GM19372 (cell line): ENCODE measurements around the gene DNAH9.

Experiments used
- ATAC-seq: cut with Tn5 transposase; IDR thresholded peaks from one replicate; pipeline ENCODE4 v1.9.1; 2021; ENCODE audit warnings: mild to moderate bottlenecking, low read depth, moderate library complexity; ENCODE audit not compliant: unreplicated experiment

DNAH9 gene, protein sequence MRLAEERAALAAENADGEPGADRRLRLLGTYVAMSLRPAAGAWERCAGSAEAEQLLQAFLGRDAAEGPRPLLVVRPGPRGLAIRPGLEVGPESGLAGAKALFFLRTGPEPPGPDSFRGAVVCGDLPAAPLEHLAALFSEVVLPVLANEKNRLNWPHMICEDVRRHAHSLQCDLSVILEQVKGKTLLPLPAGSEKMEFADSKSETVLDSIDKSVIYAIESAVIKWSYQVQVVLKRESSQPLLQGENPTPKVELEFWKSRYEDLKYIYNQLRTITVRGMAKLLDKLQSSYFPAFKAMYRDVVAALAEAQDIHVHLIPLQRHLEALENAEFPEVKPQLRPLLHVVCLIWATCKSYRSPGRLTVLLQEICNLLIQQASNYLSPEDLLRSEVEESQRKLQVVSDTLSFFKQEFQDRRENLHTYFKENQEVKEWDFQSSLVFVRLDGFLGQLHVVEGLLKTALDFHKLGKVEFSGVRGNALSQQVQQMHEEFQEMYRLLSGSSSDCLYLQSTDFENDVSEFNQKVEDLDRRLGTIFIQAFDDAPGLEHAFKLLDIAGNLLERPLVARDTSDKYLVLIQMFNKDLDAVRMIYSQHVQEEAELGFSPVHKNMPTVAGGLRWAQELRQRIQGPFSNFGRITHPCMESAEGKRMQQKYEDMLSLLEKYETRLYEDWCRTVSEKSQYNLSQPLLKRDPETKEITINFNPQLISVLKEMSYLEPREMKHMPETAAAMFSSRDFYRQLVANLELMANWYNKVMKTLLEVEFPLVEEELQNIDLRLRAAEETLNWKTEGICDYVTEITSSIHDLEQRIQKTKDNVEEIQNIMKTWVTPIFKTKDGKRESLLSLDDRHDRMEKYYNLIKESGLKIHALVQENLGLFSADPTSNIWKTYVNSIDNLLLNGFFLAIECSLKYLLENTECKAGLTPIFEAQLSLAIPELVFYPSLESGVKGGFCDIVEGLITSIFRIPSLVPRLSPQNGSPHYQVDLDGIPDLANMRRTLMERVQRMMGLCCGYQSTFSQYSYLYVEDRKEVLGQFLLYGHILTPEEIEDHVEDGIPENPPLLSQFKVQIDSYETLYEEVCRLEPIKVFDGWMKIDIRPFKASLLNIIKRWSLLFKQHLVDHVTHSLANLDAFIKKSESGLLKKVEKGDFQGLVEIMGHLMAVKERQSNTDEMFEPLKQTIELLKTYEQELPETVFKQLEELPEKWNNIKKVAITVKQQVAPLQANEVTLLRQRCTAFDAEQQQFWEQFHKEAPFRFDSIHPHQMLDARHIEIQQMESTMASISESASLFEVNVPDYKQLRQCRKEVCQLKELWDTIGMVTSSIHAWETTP (N-terminal part only)

GRCh38 chr17:11598274-11599221, at the start of gene DNAH9:
TSS of gene DNAH9 (plus strand) at chr17:11598470. CDS start at chr17:11598499, 29 bp downstream.
- ATAC-seq, result no peak

DNA sequence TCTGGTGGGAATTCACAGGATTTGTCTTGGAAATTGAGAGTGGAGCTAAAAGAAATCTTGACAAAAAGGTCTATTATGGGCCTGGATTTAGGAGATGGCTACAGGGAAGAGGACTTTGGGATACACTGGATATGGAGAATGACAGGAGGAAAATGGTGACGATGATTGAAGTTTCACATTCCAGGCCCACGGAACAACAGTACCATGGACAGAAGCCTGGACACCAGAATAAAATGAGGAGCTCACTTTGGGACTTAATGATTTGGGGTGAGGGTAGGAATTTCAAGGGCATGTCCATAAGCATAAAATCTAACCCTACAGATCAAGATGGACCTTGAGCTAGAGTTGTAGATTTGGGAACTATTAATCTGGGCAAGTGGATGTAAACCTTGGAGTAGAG, 47.8 kb upstream of the DNAH9 start:
- ATAC-seq, result no peak

- ATAC-seq, result no peak
Observed at GRCh38 chr17:11551442-11551841, 46.8 kb upstream of the DNAH9 start.

- no peak for ATAC-seq
Observed at GRCh38 chr17:11553135-11553534, 45.1 kb upstream of the DNAH9 start.

GRCh38 chr17:11554042-11554441, 44.2 kb upstream of the DNAH9 start:
- ATAC-seq, result no peak

DNA sequence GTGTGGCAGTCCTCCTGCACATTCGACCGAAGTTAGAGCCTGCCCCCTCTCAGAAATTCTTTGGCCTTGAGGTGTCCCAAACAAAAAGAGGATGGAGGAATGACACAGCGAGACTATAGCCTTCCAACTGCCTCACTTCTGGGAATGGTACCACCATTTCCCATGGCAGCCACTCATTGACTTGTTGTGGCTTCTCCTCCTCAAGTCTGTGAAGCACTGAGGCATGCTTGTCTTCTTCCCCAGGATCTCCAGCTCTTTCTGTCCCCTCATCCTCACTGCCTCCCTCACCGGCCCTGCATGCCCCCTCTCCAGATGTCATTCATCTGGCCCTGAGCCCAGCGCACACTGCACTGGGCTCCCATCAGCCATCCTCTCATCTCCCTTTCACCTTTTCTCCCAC, 43.7 kb upstream of the DNAH9 start:
- no peak for ATAC-seq

DNA sequence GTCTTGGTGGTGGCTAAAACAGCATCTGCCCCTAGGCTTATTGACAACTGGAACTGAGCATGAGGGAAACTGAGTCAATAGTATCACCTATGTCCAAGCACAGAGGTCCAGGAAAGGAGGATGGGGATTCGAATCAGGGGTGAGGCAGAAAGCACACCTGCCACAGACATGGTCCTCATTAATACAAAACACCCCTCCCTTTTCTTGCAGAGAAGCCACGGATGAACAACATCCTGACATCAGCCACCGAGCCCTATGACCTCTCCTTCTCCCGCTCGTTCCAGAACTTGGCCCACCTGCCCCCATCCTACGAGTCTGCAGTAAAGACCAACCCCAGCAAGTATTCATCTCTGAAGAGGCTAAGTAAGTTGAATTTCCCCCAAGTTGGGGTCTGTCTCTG, 42.7 kb upstream of the DNAH9 start:
- ATAC-seq, result no peak

DNA sequence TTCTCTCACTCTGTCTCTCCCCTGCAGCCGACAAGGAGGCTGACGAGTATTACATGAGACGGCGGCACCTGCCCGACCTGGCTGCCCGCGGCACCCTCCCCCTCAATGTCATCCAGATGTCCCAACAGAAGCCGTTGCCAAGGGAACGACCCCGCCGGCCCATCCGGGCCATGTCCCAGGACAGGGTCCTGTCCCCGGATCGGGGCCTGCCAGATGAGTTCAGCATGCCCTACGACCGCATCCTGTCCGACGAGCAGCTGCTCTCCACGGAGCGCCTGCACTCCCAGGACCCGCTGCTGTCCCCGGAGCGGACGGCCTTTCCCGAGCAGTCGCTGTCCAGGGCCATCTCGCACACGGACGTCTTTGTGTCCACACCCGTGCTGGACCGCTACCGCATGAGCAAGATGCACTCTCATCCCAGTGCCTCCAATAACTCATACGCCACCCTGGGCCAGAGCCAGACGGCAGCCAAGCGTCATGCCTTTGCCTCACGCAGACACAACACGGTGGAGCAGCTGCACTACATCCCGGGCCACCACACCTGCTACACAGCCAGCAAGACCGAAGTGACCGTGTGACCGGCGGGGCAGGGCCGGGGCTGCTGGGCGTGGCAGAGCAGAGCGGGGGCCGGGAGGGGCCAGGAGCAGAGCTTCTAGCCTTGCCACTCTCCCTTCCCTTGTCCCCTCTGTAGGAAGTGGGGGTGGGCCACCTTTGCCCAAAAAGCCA, 40.4 kb upstream of the DNAH9 start:
- no peak for ATAC-seq

- ATAC-seq, result no peak
Observed at GRCh38 chr17:11558681-11559234, 39.5 kb upstream of the DNAH9 start.

- no peak for ATAC-seq
Observed at GRCh38 chr17:11559601-11560000, 38.7 kb upstream of the DNAH9 start.

DNA sequence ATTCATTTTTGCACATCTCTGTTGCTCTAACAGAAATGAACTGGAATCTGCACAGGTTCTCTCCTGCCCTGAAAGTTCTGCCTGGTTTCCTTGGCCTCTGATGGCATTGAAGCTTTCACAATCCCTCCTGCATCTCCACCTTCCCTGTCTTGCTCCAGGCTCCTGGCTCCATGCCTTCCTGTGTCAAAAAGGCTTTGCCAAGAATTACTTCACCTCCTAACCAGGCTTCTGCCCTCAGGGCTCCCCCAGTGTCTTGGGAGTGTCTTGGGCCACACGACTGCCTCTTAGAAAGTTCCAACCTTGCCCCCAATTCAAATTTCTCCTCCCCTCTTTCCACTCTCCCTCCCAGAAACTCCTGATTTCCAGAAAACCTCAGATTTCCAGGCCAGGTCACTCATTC, 37.0 kb upstream of the DNAH9 start:
- ATAC-seq, result no peak

DNA sequence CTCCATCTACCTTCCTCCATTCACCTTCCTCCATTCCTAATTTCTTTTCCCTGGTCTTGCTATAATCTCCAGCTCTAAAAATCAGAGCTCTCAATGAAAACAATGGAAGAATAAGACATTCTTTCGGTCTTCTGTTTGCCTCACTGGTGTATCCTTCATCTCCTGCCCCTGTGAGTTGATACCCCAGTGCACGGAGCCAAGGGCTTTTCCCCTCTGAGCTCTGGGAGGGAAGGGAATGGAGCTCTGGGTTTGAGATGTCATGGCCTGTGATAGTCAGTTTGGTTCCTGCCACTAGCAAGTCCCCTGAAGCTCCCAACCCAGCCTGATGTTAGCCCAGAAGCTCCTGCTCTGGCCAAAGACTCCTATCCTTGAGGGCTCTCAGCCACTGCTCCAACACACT, 36.6 kb upstream of the DNAH9 start:
- ATAC-seq, result no peak

DNA sequence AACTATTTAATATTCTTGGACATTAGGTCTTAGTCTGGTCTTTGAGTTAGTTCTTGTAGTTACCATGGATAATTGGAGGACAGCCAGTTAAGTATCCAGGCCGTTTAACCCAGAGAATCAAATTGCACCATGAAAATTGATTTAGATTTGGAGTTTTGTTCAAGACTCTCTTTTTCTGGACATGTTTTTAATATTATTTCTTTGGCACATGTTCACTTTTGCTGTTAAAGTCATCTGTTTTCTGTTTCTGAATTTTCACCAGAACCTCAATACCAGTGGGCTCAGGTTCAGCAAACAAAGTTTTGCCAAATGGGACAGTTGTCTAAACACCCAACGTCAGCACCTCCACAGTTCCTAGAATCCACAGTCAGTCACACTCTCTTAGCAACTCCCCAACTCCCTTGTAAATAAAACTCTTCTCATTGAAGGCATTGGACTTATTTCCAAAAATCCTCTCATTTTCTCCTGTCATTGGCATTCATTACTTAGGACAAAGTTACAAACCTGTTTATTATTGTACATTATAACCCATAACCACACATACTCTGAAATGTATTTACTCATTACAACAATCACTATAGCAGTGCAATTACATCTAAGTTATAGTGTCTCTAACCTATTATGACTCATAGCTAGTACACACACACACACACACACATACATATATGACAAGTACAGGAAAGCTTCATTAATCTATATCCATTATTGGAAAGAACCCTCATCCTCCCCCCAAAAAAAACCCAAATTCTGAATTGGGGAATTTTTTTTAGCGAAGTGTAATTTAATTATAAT, 33.5 kb upstream of the DNAH9 start:
- ATAC-seq, result no peak

- ATAC-seq, result no peak
Observed at GRCh38 chr17:11565591-11565990, 32.7 kb upstream of the DNAH9 start.

- no peak for ATAC-seq
Observed at GRCh38 chr17:11578998-11579397, 19.3 kb upstream of the DNAH9 start.

GRCh38 chr17:11580677-11581076, 17.6 kb upstream of the DNAH9 start:
- ATAC-seq, result no peak

DNA sequence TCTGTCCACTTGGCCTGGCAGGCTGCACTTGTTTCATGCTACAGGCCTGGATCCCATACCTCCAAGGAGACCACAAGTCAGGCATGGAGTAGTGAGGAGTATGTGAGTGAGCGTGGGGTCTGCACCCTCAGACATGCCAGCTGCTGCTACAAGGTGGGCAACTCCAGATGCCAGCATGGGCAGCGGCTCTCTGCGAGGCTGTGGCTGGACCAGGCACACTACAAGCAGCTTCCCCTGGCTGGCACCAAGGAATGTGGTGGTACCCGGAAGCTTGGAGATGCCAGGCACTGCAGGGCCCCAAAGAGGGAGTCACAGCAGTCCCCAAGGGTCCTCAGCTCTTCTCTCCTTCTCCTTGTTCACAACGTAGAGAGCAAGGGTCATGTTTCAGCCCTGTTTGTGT, 16.1 kb upstream of the DNAH9 start:
- no peak for ATAC-seq
